ENCODE measurements around the gene ZNF429.
"Not testable (repeated sequence)": the region's sequence is repeated elsewhere in the genome, so short reads cannot be mapped to it uniquely, and the experiment has no call there.

The ZNF429 gene

GRCh38 chr19:21505459-21506451 is at the start of gene ZNF429:
ZNF429 (plus strand) TSS chr19:21505602; CDS start chr19:21505772, 170 bp downstream.
- Histone ChIP-seq H3K9ac (ENCODE audit: low read depth, low read length) (peak within 1 kb of the TSS; percentile 83), H3K4me3 (ENCODE audit: low read depth, low read length) (peak within 1 kb of the TSS; percentile 92), H3K27me3 (ENCODE audit: control insufficient read depth, insufficient read depth, low read length) (no peaks in the 10 kb centered on the region), H3K4me1 (ENCODE audit: control insufficient read depth, insufficient read depth, low read length) (no peaks in the 10 kb centered on the region), H3K9me3 (ENCODE audit: control insufficient read depth, insufficient read depth, low read length) (no peaks in the 10 kb centered on the region), H3K36me3 (ENCODE audit: control insufficient read depth, insufficient read depth, low read length) (no peaks in the 10 kb centered on the region)

GRCh38 chr19:21460686-21461085 is 44.7 kb upstream of the ZNF429 start:
- Histone ChIP-seq H3K9ac (ENCODE audit: low read depth, low read length) (no peak overlapping the region), H3K4me3 (ENCODE audit: low read depth, low read length) (no peak overlapping the region), H3K4me1 (ENCODE audit: control insufficient read depth, insufficient read depth, low read length) (peaks cover 2% of the 10 kb centered on the region), H3K27me3 (ENCODE audit: control insufficient read depth, insufficient read depth, low read length) (no peaks in the 10 kb centered on the region), H3K9me3 (ENCODE audit: control insufficient read depth, insufficient read depth, low read length) (peaks cover under 1% of the 10 kb centered on the region), H3K36me3 (ENCODE audit: control insufficient read depth, insufficient read depth, low read length) (peaks cover 6% of the 10 kb centered on the region)

- Histone ChIP-seq H3K9ac (ENCODE audit: low read depth, low read length) (no peak overlapping the region), H3K27me3 (ENCODE audit: control insufficient read depth, insufficient read depth, low read length) (no peaks in the 10 kb centered on the region), H3K4me3 (ENCODE audit: low read depth, low read length) (peak overlapping the region; percentile 88), H3K9me3 (ENCODE audit: control insufficient read depth, insufficient read depth, low read length) (no peaks in the 10 kb centered on the region), H3K36me3 (ENCODE audit: control insufficient read depth, insufficient read depth, low read length) (peaks cover 2% of the 10 kb centered on the region), H3K4me1 (ENCODE audit: control insufficient read depth, insufficient read depth, low read length) (peaks cover 2% of the 10 kb centered on the region)
These were observed 42.9 kb upstream of the ZNF429 start for GRCh38 chr19:21462540-21462939.

DNA sequence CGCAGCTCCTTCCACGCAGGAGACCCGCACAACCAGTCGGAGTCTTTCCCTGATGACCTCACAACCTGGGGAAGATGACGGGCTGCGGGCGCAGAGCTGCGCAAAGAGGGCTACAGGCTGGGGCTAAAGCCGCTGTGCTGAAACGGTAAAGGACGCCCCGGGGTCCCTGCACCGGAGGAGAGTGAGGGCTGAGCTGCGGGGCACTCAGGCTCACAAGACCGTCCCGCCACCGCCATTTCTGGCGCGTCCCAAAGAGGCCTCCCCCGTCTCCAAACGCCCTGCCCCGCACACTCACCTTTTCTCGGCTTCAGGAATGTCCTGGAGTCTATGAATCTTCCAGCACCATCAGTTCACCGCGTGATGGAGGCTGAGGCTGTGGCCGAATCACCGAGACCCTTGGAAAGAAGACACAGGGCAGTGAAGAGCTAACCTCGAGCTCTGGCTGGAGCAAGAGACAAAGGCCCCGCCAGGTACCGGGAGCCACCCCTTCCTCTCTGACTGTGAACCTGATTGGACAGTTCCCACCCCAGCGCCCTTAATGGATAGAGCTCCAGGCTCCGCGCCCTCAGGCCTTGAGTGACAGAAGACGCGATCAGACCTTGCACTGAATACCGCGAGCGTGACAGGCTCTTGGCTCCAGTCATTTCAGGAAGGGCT is 41.8 kb upstream of the ZNF429 start:
- Histone ChIP-seq H3K9me3 (ENCODE audit: control insufficient read depth, insufficient read depth, low read length) (no peaks in the 10 kb centered on the region), H3K4me1 (ENCODE audit: control insufficient read depth, insufficient read depth, low read length) (peaks cover 2% of the 10 kb centered on the region), H3K27me3 (ENCODE audit: control insufficient read depth, insufficient read depth, low read length) (no peaks in the 10 kb centered on the region), H3K9ac (ENCODE audit: low read depth, low read length) (peak overlapping the region; percentile 88), H3K4me3 (ENCODE audit: low read depth, low read length) (peak overlapping the region; percentile 88), H3K36me3 (ENCODE audit: control insufficient read depth, insufficient read depth, low read length) (no peaks in the 10 kb centered on the region)

- no peak overlapping the region for H3K9ac ChIP-seq (ENCODE audit: low read depth, low read length)
- no peak overlapping the region for H3K4me3 ChIP-seq (ENCODE audit: low read depth, low read length)
- H3K4me1 ChIP-seq (ENCODE audit: control insufficient read depth, insufficient read depth, low read length), result peaks cover 2% of the 10 kb centered on the region
- no peaks in the 10 kb centered on the region for H3K9me3 ChIP-seq (ENCODE audit: control insufficient read depth, insufficient read depth, low read length)
- H3K36me3 ChIP-seq (ENCODE audit: control insufficient read depth, insufficient read depth, low read length), result no peaks in the 10 kb centered on the region
- H3K27me3 ChIP-seq (ENCODE audit: control insufficient read depth, insufficient read depth, low read length), result no peaks in the 10 kb centered on the region
These were observed 38.8 kb upstream of the ZNF429 start for GRCh38 chr19:21466627-21467026.

DNA sequence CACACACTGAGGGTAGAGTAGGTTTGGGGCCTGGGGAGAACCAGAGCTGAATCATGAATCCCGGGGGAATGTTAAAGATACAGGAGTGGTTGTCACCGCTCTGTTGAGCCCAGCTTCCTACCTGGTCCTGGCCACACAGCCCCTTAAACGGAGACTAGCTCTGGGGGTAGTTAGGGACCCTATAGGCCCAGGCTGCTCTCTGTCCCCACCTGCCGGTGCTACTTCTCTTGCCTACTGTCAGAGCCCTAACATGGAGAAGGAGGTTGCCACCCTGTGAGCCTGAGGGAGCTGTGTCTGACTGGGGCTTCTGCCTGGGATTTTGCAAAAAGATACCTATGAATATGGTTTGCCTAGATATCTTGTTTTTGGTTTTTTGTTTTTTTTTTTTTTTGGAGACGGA is 36.6 kb upstream of the ZNF429 start:
- no peaks in the 10 kb centered on the region for H3K9me3 ChIP-seq (ENCODE audit: control insufficient read depth, insufficient read depth, low read length)
- no peaks in the 10 kb centered on the region for H3K27me3 ChIP-seq (ENCODE audit: control insufficient read depth, insufficient read depth, low read length)
- H3K4me3 ChIP-seq (ENCODE audit: low read depth, low read length), result no peak overlapping the region
- no peak overlapping the region for H3K9ac ChIP-seq (ENCODE audit: low read depth, low read length)
- no peaks in the 10 kb centered on the region for H3K36me3 ChIP-seq (ENCODE audit: control insufficient read depth, insufficient read depth, low read length)
- H3K4me1 ChIP-seq (ENCODE audit: control insufficient read depth, insufficient read depth, low read length), result no peaks in the 10 kb centered on the region

DNA sequence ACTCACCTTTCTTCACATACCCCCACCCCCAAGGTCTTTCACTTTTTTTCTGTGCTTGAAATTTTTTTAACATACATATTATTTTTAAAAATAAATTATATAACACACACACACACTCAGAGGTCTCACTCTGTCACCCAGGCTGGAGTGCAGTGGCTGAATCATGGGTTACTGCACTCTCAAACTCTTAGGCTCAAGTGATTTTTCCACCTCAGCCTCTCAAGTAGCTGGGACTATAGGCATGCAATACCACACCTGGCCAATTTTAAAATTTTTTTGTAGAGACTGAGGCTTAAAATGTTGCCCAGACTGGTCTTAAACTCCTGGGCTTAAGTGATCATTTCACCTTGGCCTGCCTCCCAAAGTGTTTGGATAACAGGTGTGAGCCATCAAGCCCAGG is 32.9 kb upstream of the ZNF429 start:
- Histone ChIP-seq H3K9me3 (ENCODE audit: control insufficient read depth, insufficient read depth, low read length) (no peaks in the 10 kb centered on the region), H3K36me3 (ENCODE audit: control insufficient read depth, insufficient read depth, low read length) (no peaks in the 10 kb centered on the region), H3K9ac (ENCODE audit: low read depth, low read length) (no peak overlapping the region), H3K27me3 (ENCODE audit: control insufficient read depth, insufficient read depth, low read length) (no peaks in the 10 kb centered on the region), H3K4me1 (ENCODE audit: control insufficient read depth, insufficient read depth, low read length) (no peaks in the 10 kb centered on the region), H3K4me3 (ENCODE audit: low read depth, low read length) (no peak overlapping the region)

DNA sequence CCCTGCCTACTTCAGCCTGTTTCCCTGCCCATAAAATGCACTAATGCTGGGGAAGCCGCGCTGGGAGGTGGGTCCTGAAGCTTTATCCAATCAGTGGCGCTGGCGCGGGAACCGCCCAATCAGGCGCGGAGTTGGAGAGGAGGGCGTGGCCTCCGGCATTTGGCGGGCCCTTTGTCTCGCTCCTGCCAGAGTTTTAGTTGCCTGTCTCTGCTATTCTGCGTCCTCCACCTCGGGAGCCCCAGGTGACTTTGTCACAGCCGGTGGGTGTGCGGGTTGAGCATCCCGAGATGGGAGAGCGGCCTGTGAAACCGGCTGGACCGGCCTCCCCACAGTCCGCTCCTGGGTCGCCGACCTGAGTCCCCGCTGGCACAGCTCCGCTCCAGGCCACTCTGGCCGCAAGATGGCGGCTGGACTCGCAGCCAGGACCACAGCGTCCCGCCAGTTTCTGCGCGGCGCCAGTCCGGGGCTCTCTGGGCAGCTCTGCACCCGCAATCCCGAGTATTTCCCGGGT is 30.7 kb upstream of the ZNF429 start:
- H3K27me3 ChIP-seq (ENCODE audit: control insufficient read depth, insufficient read depth, low read length), result no peaks in the 10 kb centered on the region
- no peaks in the 10 kb centered on the region for H3K9me3 ChIP-seq (ENCODE audit: control insufficient read depth, insufficient read depth, low read length)
- H3K36me3 ChIP-seq (ENCODE audit: control insufficient read depth, insufficient read depth, low read length), result no peaks in the 10 kb centered on the region
- H3K9ac ChIP-seq (ENCODE audit: low read depth, low read length), result peak overlapping the region; percentile 92
- H3K4me1 ChIP-seq (ENCODE audit: control insufficient read depth, insufficient read depth, low read length), result no peaks in the 10 kb centered on the region
- H3K4me3 ChIP-seq (ENCODE audit: low read depth, low read length), result peak overlapping the region; percentile 79

DNA sequence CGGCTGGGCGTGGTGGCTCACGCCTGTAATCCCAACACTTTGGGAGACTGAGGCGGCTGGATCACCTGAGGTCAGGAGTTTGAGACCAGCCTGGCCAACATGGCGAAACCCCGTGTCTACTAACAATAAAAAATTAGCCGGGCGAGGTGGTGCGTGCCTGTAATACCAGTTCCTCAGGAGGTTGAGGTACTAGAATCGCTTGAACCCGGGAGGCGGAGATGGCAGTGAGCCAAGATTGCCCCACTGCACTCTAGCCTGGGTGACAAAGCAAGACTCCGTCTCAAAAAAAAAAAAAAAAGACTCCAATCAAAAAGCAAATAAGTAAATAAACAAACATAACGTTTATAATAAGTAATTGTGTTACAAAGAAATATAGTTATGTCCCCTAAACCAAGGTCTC is 23.0 kb upstream of the ZNF429 start:
- H3K9me3 ChIP-seq (ENCODE audit: control insufficient read depth, insufficient read depth, low read length); H3K4me3 ChIP-seq (ENCODE audit: low read depth, low read length); H3K27me3 ChIP-seq (ENCODE audit: control insufficient read depth, insufficient read depth, low read length); H3K4me1 ChIP-seq (ENCODE audit: control insufficient read depth, insufficient read depth, low read length); H3K9ac ChIP-seq (ENCODE audit: low read depth, low read length): not testable (repeated sequence)
- H3K36me3 ChIP-seq (ENCODE audit: control insufficient read depth, insufficient read depth, low read length), result peaks cover 11% of the 10 kb centered on the region

DNA sequence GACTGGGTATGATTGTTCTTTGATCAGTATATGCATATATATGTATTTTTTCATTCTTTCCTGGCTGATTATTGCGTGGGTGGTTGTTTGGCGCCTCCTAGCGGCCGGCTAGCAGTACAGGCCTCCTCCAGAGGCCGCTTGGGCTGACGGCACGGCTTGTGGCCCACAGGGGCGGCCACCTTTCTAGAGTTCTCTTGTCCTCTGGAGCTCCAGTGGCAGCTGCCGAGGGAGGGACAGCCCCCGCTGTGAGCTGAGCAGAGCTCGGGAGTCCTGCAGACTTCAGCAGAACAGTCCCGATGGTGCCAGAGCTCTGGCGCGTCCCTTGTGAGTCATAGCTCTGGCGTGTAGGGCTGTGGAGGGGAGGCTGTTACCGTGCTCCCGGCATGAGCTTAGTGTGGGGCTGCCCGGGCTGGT is 22.5 kb upstream of the ZNF429 start:
- H3K9me3 ChIP-seq (ENCODE audit: control insufficient read depth, insufficient read depth, low read length), result no peaks in the 10 kb centered on the region
- H3K9ac ChIP-seq (ENCODE audit: low read depth, low read length), result no peak overlapping the region
- H3K4me1 ChIP-seq (ENCODE audit: control insufficient read depth, insufficient read depth, low read length), result no peaks in the 10 kb centered on the region
- no peaks in the 10 kb centered on the region for H3K27me3 ChIP-seq (ENCODE audit: control insufficient read depth, insufficient read depth, low read length)
- peaks cover 11% of the 10 kb centered on the region for H3K36me3 ChIP-seq (ENCODE audit: control insufficient read depth, insufficient read depth, low read length)
- H3K4me3 ChIP-seq (ENCODE audit: low read depth, low read length), result no peak overlapping the region

DNA sequence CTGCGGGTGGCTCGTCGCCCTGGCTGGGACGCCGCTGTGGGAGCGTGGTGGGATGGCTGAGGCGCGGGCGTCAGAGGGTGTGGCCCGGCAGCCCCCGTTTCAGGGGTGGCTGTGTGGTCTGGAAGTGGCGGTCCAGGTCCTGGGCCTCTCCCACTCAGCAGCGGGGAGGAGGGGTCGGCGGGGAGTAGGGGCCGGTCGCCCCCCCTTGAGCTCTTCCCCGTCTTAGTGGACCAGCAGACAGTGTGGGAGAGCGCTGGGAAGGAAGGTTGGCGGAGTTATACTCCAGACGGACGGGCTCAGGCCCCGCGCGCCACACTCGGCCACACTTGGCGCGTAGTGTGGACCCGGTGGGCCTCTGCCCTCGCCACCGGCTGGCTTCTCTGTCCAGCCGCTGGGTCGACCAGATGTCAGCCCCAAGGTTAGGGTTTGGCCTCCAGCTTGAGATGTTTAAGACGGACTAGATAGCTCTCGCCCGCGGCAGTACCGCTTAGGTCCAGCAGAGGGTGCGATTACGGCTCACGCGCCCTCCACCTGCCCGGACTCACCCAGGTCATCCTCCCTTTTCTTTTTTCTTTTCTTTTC is 21.7 kb upstream of the ZNF429 start:
- Histone ChIP-seq H3K4me1 (ENCODE audit: control insufficient read depth, insufficient read depth, low read length) (no peaks in the 10 kb centered on the region), H3K9me3 (ENCODE audit: control insufficient read depth, insufficient read depth, low read length) (no peaks in the 10 kb centered on the region), H3K9ac (ENCODE audit: low read depth, low read length) (no peak overlapping the region), H3K27me3 (ENCODE audit: control insufficient read depth, insufficient read depth, low read length) (no peaks in the 10 kb centered on the region), H3K4me3 (ENCODE audit: low read depth, low read length) (no peak overlapping the region), H3K36me3 (ENCODE audit: control insufficient read depth, insufficient read depth, low read length) (peaks cover 11% of the 10 kb centered on the region)

Data from iPS-15b (cell line).